GM13976 (cell line): ENCODE results near the gene TCEA3.

Experiments used
- DNase-seq: peaks from one replicate; pipeline ENCODE4 v3.0.0; 2012; ENCODE audit warnings: low spot score
- CTCF ChIP-seq: IDR thresholded peaks from 2 replicates; pipeline ENCODE4 v1.5.1; 2012; ENCODE audit warnings: borderline replicate concordance, mild to moderate bottlenecking; ENCODE audit not compliant: insufficient read depth; ENCODE audit errors: extremely low read depth, missing control alignments, control extremely low read depth
- in situ Hi-C: fragments of 300-500 bp; cut with MboI; formaldehyde crosslinking; loops from one replicate; pipeline ENCODE4 v1.12.0; 2022; ENCODE audit warnings: low sequenced_read_pairs, mixed read lengths, inconsistent platforms; ENCODE audit not compliant: unreplicated experiment

Gene TCEA3

GRCh38 chr1:23396380-23396779 is 28.2 kb downstream of the TCEA3 start:
- no peak for DNase-seq
- TF ChIP-seq CTCF = no peak
- in situ Hi-C loops = no loop called here

GRCh38 chr1:23395849-23396248 is 28.7 kb downstream of the TCEA3 start:
- no peak for DNase-seq
- no peak for TF ChIP-seq CTCF
- in situ Hi-C loops = no loop called here

DNA sequence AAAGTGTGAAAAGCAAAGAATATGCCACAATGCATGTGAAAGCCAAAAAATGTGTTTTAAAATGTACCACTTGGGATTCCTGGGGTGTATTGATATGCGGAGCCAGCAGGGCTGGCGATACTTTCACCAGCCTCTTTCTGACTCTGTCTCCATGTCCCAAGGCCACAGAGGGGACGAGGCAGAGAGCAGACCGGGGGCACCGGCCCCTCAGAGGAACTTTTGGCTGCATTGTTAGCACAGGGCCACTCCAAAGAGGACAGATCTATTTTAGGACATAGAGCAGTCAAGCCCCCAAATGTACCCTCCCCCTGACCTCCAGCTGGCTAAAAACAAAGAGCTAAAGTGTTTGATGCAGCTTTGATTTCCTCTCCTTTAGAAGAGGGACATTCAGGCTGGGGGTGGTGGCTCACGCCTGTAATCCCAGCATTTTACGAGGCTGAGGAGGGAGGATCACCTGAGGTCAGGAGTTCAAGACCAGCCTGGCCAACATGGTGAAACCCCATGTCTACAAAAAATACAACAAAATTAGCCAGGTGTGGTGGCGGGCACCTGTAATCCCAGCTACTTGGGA is 29.3 kb downstream of the TCEA3 start:
- in situ Hi-C loops = no loop called here
- DNase-seq = no peak
- TF ChIP-seq CTCF = no peak

GRCh38 chr1:23394684-23395083 is 29.9 kb downstream of the TCEA3 start:
- no peak for DNase-seq
- in situ Hi-C loops = no loop called here
- TF ChIP-seq CTCF = no peak

- in situ Hi-C loops = no loop called here
- no peak for TF ChIP-seq CTCF
- no peak for DNase-seq
Observed at GRCh38 chr1:23394181-23394580, 30.4 kb downstream of the TCEA3 start.

- in situ Hi-C loops = no loop called here
- DNase-seq = no peak
- TF ChIP-seq CTCF = no peak
Observed at GRCh38 chr1:23393706-23394105, 30.8 kb downstream of the TCEA3 start.
